Calu3 (cell line): ENCODE measurements around the gene PITPNM3. TPM values are rescaled to one million over a fixed set of nuclear protein-coding genes. Genes with fewer than 3 reads are reported as not detected.

Experiments used
- BruUV-seq: library from RNA; stranded (reverse); fragments of 400-500 nt; replicated peaks from 2 replicates; lab custom pipeline; 2021; lab: Mats Ljungman, UMichigan
- CTCF ChIA-PET: fragments of 300-600 bp; sonication (Branson Sonifier 250); formaldehyde crosslinking; loops from one replicate; lab custom pipeline; 2022; ENCODE audit warnings: antibody characterized with exemption; lab: Charles Lee
- DNase-seq: peaks from one replicate; pipeline ENCODE4 v3.0.0; 2022
- H3K27ac Mint-ChIP-seq: one replicate; pipeline ENCODE4 v1.8.0; 2022; ENCODE audit warnings: mixed read lengths; ENCODE audit not compliant: unreplicated experiment
- H3K27me3 Mint-ChIP-seq: one replicate; pipeline ENCODE4 v1.8.0; 2022; ENCODE audit warnings: mixed read lengths; ENCODE audit not compliant: unreplicated experiment
- H3K36me3 Mint-ChIP-seq: one replicate; pipeline ENCODE4 v1.8.0; 2022; ENCODE audit warnings: mild to moderate bottlenecking, moderate library complexity, mixed read lengths; ENCODE audit not compliant: insufficient read depth, unreplicated experiment
- H3K4me1 Mint-ChIP-seq: one replicate; pipeline ENCODE4 v1.8.0; 2022; ENCODE audit warnings: mild to moderate bottlenecking, low read depth, mixed read lengths; ENCODE audit not compliant: unreplicated experiment
- H3K4me3 Mint-ChIP-seq: one replicate; pipeline ENCODE4 v1.8.0; 2022; ENCODE audit warnings: mild to moderate bottlenecking, low read depth, moderate library complexity, mixed read lengths; ENCODE audit not compliant: unreplicated experiment
- H3K9me3 Mint-ChIP-seq: one replicate; pipeline ENCODE4 v1.8.0; 2022; ENCODE audit warnings: low read depth, mixed read lengths; ENCODE audit not compliant: unreplicated experiment
- intact Hi-C: fragments of 100-400 bp; cut with micrococcal nuclease; formaldehyde crosslinking; loops from one replicate; pipeline ENCODE4 v1.10.0; 2022; ENCODE audit not compliant: unreplicated experiment
- total RNA-seq: library from RNA; stranded (reverse); gene quantifications from 2 replicates; pipeline ENCODE4 v1.2.3, GENCODE V29; 2022
- TF ChIP-seq, protein P1 (sequence below): fragments of 200-600 bp; IDR thresholded peaks from one replicate; pipeline ENCODE4 v1.8.0; 2022; ENCODE audit warnings: antibody characterized with exemption; ENCODE audit not compliant: unreplicated experiment

Gene PITPNM3
- total RNA-seq, 1 experiment from 2014 or later: 10.7 TPM

DNA sequence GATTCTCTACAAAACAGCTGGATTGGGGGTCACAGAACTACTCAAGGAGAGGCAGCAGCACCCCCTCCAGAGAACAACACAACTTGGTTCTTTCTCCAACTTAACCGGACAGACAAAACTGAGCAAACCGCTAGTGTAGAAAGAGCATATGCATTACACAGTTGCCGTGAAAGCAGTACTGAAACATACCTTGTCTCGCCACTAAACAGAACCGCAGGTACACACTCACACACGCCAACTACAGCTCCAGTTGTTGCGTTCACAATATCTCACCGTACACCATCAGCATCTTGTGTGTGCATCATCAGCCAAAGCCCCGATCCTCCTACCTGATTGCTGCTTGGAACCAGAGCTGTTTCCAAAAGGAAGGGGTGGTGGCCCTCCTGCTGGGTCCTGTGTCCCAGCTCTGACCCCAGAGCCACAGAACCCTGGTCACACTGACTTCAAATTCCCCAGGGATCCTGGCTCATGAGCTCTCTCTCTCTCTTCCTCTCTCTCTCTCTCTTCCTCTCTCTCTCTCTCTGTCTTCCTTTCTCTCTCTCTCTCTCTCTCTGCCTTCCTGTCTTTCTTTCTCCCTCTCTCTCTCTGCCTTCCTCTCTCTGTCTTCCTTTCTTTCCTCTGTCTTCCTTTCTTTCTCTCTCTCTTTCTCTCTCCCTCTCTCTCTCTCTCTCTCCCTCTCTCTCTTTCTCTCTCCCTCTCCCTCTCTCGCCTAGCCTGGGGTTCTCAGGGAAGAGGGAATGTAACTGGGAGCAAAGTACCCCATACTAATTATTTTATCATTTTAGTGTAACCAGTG is 103.7 kb downstream of the PITPNM3 start:
- peaks cover 12% of the 10 kb centered on the region for H3K4me1 Mint-ChIP-seq
- CTCF ChIA-PET: no interaction called here
- intact Hi-C loops: no loop called here
- TF ChIP-seq, protein P1, sequence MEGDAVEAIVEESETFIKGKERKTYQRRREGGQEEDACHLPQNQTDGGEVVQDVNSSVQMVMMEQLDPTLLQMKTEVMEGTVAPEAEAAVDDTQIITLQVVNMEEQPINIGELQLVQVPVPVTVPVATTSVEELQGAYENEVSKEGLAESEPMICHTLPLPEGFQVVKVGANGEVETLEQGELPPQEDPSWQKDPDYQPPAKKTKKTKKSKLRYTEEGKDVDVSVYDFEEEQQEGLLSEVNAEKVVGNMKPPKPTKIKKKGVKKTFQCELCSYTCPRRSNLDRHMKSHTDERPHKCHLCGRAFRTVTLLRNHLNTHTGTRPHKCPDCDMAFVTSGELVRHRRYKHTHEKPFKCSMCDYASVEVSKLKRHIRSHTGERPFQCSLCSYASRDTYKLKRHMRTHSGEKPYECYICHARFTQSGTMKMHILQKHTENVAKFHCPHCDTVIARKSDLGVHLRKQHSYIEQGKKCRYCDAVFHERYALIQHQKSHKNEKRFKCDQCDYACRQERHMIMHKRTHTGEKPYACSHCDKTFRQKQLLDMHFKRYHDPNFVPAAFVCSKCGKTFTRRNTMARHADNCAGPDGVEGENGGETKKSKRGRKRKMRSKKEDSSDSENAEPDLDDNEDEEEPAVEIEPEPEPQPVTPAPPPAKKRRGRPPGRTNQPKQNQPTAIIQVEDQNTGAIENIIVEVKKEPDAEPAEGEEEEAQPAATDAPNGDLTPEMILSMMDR: no peak
- no peaks in the 10 kb centered on the region for H3K27me3 Mint-ChIP-seq
- no peaks in the 10 kb centered on the region for H3K9me3 Mint-ChIP-seq
- H3K4me3 Mint-ChIP-seq: no peak overlapping the region
- peaks cover 20% of the 10 kb centered on the region for H3K36me3 Mint-ChIP-seq
- no peak overlapping the region for H3K27ac Mint-ChIP-seq
- BruUV-seq: no TSS peak
- DNase-seq: no peak

DNA sequence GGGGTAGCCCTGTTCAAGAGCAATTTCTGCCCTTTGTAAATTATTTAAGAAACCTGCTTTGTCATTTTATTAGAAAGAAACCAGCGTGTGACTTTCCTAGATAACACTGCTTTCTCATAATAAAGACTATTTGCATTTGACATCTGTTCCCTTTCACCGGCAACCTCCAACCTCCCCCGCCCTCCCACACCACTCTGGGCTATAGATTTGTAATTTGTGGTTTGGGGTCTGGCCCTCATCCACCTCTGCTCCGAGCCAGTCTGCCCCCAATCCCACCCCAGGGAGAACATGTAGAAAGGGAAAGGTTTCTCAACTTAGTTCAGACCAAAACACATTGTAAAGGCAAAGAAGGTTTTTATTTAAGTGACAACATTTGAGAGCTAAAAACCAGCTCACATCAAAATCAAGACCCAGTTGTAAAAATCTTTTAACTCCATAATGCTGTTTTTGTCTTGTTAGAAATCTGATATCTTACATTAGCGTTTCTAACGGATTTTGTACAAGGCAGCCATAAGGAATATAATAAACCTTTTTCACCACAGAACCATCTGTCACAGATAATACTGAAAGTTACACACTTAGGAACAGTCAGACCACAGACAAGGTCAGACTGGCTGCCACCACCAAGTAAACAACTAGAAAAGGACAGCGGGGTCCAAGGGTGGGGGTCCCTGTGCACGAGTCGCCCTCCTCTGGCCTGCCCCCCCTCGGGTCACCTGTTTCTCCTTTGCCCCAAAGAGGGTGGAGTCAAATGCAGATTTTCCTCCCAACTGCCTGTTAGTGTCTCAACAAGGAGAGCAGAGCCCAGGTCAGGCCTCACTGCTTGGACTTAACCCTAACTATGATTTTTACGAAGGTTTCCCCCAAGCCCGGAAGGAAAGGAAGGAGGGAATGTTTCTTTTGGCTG is 105.2 kb downstream of the PITPNM3 start:
- H3K27ac Mint-ChIP-seq: no peak overlapping the region
- H3K4me3 Mint-ChIP-seq: no peak overlapping the region
- no peaks in the 10 kb centered on the region for H3K27me3 Mint-ChIP-seq
- no peaks in the 10 kb centered on the region for H3K4me1 Mint-ChIP-seq
- TF ChIP-seq, protein P1: no peak
- no peaks in the 10 kb centered on the region for H3K9me3 Mint-ChIP-seq
- DNase-seq: no peak
- no TSS peak for BruUV-seq
- peaks cover 24% of the 10 kb centered on the region for H3K36me3 Mint-ChIP-seq
- CTCF ChIA-PET: no interaction called here
- intact Hi-C loops: no loop called here

DNA sequence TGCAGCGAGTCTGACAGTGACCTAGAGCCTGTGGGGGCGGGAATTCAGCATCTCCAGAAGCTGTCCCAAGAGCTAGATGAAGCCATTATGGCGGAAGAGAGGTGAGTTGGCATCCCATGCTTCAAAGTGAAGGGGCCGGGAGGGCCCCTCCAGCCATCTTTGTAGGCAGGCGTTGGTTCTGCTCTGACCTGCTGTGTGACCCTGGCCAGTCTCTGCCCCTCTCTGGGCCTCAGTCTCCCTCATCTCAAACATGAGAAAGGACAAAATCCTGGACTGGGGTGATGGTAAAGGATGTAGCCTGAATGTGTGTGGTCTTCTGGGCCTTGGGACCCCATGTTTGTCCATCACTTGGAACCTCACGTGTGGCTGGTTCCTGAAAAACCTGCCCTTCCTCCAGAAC is 107.0 kb downstream of the PITPNM3 start:
- TF ChIP-seq, protein P1: no peak
- peaks cover 27% of the 10 kb centered on the region for H3K36me3 Mint-ChIP-seq
- intact Hi-C loops: no loop called here
- BruUV-seq: no TSS peak
- H3K4me3 Mint-ChIP-seq: no peak overlapping the region
- no peak for DNase-seq
- CTCF ChIA-PET: no interaction called here
- H3K27me3 Mint-ChIP-seq: no peaks in the 10 kb centered on the region
- no peaks in the 10 kb centered on the region for H3K9me3 Mint-ChIP-seq
- peaks cover 9% of the 10 kb centered on the region for H3K4me1 Mint-ChIP-seq
- H3K27ac Mint-ChIP-seq: no peak overlapping the region

DNA sequence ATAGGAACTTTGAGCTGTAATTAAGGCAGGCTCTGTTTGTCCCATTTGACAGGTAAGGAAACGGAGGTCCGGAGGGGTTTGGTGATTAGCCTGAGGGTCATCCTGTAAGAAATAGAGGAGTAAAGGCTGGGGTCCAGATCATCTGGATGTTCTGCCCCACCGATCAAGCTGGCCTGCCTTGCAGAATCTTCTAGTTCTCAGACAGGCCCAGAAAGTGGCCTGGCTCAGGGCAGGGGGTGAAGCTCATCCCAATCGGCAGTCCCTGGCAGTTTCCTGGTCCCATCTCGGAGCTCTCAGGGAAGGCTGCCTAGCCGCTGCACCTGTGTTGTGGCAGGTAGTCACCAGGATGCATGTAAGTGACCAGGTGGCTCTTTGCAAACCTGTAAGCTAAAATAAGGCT is 107.9 kb downstream of the PITPNM3 start:
- CTCF ChIA-PET: interaction anchor here (0.6 kb wide), 1 partner anchor 261 kb away, joined by 4 read pairs; no protein-coding TSS in a partner anchor
- Mint-ChIP-seq H3K9me3 (no peaks in the 10 kb centered on the region), H3K27me3 (no peaks in the 10 kb centered on the region), H3K36me3 (peaks cover 32% of the 10 kb centered on the region), H3K4me3 (no peak overlapping the region), H3K27ac (no peak overlapping the region), H3K4me1 (peaks cover 9% of the 10 kb centered on the region)
- no TSS peak for BruUV-seq
- no peak for DNase-seq
- intact Hi-C loops: no loop called here
- TF ChIP-seq, protein P1: no peak
